Embryonic facial prominence (tissue), 1 donor: ENCODE measurements around the gene IREB2.

Experiments
- DNase-seq: peaks from one replicate; pipeline ENCODE4 v3.0.0-alpha.2; 2016; ENCODE audit errors: extremely low spot score

The IREB2 gene

DNA sequence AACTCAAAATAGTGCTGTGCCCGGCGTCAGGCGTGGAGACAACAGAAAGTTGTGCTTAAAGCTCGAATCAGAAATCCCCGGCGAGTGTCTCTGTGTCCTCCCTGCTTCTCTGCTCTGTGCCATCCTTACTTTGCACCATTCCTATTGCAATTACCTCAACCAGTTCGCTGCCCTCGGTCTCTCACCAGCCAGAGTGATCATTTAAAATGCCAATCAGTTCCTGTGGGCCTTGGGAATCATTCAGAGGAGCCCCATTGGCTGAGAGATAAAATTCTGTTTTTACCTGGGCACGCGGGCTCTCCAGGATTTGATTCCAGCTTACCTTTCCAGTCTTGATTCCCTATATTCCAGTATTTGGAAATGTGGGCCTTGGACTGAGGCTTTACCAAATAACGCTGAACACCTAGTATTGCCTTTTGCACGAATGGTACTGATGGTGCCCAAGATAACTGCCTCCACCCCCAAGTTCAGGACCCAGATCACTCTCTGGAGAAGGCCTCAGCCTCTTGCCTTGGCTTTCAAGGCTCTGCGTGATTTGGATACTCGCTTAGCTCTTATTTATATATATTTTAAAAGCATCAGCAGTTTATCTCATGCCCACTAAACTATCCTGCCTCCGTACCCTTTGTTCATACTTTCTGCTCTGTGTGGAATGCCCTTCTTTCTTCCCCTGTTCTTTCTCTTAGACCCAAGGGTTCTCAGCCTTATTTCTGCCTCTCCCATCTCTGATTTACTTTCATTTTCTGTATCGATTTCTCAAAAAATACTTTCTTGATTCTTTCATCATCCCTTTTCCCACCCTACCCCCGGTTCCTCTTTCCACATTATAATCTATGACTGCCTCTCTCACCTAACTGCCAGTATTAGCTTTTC, 103.1 kb downstream of the IREB2 start:
- no peak for DNase-seq

DNA sequence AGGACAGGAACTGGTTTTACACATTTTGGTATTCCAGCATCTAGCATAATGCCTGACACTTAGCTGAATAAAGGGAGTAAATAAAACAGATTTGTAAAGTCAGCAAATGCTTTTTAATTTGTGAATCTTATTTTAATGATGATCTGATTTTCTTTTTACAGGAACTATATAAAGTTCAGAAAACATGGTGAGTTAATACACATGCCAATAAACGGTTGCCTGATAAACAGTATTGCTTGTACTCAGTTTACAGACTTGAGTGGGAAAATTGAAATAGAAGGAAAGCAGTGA, 103.7 kb downstream of the IREB2 start:
- no peak for DNase-seq

DNA sequence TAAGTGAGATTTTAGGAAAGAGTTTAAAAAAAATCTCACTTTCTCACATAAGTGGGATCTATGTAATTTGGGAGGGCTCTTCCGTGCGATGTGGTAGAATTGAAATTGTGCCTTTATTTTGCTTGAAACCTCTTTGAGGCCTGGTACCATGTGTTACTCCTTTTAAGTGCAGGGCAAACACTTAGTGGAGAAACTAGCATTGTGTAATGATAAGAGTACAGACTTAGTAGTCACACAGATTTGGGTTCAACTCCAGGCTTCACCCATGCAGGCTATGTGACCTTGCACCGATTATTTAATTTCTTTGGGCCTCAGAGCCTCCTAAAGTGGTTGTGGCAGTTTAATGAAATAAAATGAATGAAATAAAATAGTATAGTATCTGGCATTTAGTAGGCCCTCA, 104.6 kb downstream of the IREB2 start:
- DNase-seq: no peak

- DNase-seq: no peak
These were observed 112.2 kb downstream of the IREB2 start for GRCh38 chr15:78550194-78550593.

DNA sequence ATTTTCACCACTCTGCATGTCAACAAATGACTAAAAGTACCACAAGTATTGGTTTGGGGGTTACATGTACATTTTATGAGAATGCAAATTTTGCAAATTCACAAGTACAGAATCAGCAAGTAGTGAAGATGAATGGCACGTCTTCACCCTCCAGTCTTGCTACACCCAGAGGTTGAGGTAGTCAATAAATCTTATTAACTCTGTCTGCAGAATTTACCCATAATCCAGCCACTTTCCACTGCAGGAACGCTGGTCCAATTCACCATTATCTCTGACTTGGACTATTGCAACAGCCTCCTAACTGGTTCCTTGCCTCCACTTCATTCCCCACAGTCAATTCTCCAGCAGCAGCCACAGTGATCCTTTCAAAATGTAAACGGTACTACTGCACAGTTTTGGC, 112.8 kb downstream of the IREB2 start:
- DNase-seq: no peak
